Colonic mucosa (tissue), 4 donors: ENCODE results near the gene PMF1. TPM values are rescaled to one million over a fixed set of nuclear protein-coding genes. Genes with fewer than 3 reads are reported as not detected.
A peak's percentile ranks its signal among the peaks of the same experiment; 100 is the strongest.

Experiments used
- DNase-seq: peaks from one replicate; pipeline ENCODE4 v3.0.0-alpha.2; 2020
- H3K27ac ChIP-seq: fragments of 200-600 bp; one replicate; pipeline ENCODE4 v1.8.0; 2021
- H3K27me3 ChIP-seq: fragments of 200-600 bp; one replicate; pipeline ENCODE4 v1.8.0; 2021
- H3K36me3 ChIP-seq: fragments of 200-600 bp; one replicate; pipeline ENCODE4 v1.8.0; 2021
- H3K4me1 ChIP-seq: fragments of 200-600 bp; one replicate; pipeline ENCODE4 v1.8.0; 2021; ENCODE audit warnings: mild to moderate bottlenecking
- H3K4me3 ChIP-seq: fragments of 200-600 bp; one replicate; pipeline ENCODE4 v1.8.0; 2021
- H3K9ac ChIP-seq, 2 donors: one replicate each; pipeline ENCODE4 v1.7.0; 2013; ENCODE audit warnings: control low read depth in 2 of 2, low read depth in 2 of 2, low read length in 2 of 2
- H3K9me3 ChIP-seq: fragments of 200-600 bp; one replicate; pipeline ENCODE4 v1.8.0; 2021
- intact Hi-C: fragments of 100-400 bp; cut with DNase I; formaldehyde crosslinking; loops from one replicate; pipeline ENCODE4 v1.14.1; 2022
- total RNA-seq, 2 donors: library from RNA; stranded (reverse); fragmentation: NEBNext Ultra II Directional in 1 of 2; extraction: Animal tissue kit (Norgen Biotek cat#: 25700) in 1 of 2; gene quantifications; one replicate each; pipeline ENCODE4 v1.2.1, GENCODE V29; 2021
- TF ChIP-seq, protein P1 (sequence below): fragments of 200-600 bp; IDR thresholded peaks from one replicate; pipeline ENCODE4 v1.8.0; 2022; ENCODE audit warnings: antibody characterized with exemption, mild to moderate bottlenecking
- donor health status: healthy.
- donor health status: DM: no; HTN: no; CAD: no.
- donor health status: DM: no; HTN: no; CAD: no.

PMF1 gene
- total RNA-seq, 2 donors from 2014 or later, result 44.4 to 49.4 TPM

DNA sequence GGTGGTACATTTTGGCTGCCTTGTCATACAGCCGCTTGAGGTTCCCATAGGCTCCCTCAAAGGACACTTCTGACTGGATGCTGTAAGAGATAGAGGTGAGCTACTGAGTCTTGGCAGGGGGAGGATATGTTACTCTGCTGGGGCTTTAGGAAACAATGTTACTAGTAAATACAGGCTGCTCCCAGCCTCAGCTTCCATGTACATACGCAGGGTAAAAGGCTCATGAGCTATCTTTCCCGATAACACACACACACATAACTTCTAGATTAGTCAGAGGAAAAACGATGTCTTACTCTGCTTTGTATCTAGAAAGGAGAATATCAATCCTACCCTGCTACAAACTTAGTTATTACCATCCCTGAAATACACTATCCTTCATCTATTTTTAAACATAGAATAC, 55.5 kb downstream of the PMF1 start:
- intact Hi-C loops, result no loop called here
- Histone ChIP-seq H3K9ac (no peak overlapping the region), H3K4me3 (no peak overlapping the region), H3K27me3 (no peaks in the 10 kb centered on the region), H3K36me3 (peaks cover 45% of the 10 kb centered on the region), H3K9me3 (no peaks in the 10 kb centered on the region), H3K4me1 (no peaks in the 10 kb centered on the region), H3K27ac (no peak overlapping the region)
- TF ChIP-seq, protein P1, sequence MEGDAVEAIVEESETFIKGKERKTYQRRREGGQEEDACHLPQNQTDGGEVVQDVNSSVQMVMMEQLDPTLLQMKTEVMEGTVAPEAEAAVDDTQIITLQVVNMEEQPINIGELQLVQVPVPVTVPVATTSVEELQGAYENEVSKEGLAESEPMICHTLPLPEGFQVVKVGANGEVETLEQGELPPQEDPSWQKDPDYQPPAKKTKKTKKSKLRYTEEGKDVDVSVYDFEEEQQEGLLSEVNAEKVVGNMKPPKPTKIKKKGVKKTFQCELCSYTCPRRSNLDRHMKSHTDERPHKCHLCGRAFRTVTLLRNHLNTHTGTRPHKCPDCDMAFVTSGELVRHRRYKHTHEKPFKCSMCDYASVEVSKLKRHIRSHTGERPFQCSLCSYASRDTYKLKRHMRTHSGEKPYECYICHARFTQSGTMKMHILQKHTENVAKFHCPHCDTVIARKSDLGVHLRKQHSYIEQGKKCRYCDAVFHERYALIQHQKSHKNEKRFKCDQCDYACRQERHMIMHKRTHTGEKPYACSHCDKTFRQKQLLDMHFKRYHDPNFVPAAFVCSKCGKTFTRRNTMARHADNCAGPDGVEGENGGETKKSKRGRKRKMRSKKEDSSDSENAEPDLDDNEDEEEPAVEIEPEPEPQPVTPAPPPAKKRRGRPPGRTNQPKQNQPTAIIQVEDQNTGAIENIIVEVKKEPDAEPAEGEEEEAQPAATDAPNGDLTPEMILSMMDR, result no peak
- DNase-seq, result no peak

DNA sequence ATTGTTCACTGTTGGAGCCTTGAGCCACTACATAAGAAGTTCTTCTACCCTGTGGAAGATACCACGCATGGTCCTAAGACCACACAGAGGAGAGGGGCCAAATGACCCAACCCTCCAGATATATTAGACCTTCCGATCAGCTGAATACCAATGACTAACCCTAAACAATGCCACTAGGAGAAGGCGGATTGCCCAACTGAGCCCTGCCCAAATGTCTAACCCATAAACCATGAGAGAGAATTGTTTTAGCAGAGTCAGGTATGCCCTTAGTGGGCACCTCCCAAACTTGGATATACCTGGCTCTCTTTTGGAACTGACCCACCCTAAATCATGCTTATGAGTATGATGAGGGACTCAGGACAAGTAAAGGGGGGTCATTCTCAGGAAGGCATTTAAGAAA, 57.5 kb downstream of the PMF1 start:
- no peak for DNase-seq
- TF ChIP-seq, protein P1, result no peak

DNA sequence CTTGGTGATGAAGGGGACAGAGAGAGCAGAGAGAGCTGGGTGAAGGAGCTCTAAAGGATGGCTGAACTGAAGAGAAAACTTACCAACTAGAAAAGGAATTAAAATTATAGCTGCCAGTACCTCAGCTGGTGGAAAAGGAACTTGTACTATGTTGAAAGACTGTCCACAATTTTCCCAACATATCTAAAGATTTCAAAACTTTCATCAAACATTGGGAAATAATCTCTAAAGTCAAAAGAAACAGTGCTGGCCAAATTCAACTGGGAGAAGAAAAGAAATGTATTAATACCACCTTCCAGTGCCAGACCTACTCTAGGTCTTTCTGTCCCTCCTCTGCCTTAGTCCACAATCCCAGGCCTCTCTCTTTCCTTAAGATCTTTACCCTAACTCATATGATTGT, 63.7 kb downstream of the PMF1 start:
- H3K27me3 ChIP-seq, result no peaks in the 10 kb centered on the region
- TF ChIP-seq, protein P1, result no peak
- no peak overlapping the region for H3K27ac ChIP-seq
- H3K4me1 ChIP-seq, result peaks cover 12% of the 10 kb centered on the region
- intact Hi-C loops, result no loop called here
- H3K36me3 ChIP-seq, result peaks cover 31% of the 10 kb centered on the region
- no peaks in the 10 kb centered on the region for H3K9me3 ChIP-seq
- no peak for DNase-seq
- H3K9ac ChIP-seq, result no peak overlapping the region
- H3K4me3 ChIP-seq, result no peak overlapping the region

More for the DNA sequence above, 57.5 kb downstream of the PMF1 start:
- no peaks in the 10 kb centered on the region for H3K27me3 ChIP-seq
- H3K27ac ChIP-seq, result no peak overlapping the region
- no peak overlapping the region for H3K9ac ChIP-seq
- no peak overlapping the region for H3K4me3 ChIP-seq
- no peaks in the 10 kb centered on the region for H3K4me1 ChIP-seq
- intact Hi-C loops, result no loop called here
- no peaks in the 10 kb centered on the region for H3K9me3 ChIP-seq
- H3K36me3 ChIP-seq, result peaks cover 49% of the 10 kb centered on the region

DNA sequence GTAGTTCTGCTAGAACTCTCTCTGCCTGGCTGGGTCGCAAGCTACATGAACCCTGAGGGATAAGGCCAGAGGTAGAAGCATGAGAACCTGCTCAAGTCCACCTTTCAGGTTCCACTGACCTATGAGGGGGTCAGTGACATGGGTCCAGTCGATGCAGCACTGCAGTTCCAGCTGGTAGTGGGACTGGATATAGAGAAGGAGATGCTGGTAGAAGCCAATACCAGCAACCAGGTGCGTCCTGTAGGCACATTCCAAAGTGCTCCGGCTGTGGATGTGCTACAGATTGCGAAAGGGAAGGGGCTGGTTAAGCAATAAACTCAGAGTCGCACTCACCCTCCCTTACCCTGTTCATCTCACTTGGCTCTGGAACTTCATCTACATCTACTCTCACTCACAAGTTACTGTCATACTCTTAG, 64.2 kb downstream of the PMF1 start:
- Histone ChIP-seq H3K36me3 (peaks cover 31% of the 10 kb centered on the region), H3K27ac (no peak overlapping the region), H3K27me3 (no peaks in the 10 kb centered on the region), H3K9me3 (no peaks in the 10 kb centered on the region), H3K9ac (no peak overlapping the region), H3K4me3 (no peak overlapping the region), H3K4me1 (peaks cover 14% of the 10 kb centered on the region)
- no peak for DNase-seq
- intact Hi-C loops, result no loop called here
- TF ChIP-seq, protein P1, result no peak

DNA sequence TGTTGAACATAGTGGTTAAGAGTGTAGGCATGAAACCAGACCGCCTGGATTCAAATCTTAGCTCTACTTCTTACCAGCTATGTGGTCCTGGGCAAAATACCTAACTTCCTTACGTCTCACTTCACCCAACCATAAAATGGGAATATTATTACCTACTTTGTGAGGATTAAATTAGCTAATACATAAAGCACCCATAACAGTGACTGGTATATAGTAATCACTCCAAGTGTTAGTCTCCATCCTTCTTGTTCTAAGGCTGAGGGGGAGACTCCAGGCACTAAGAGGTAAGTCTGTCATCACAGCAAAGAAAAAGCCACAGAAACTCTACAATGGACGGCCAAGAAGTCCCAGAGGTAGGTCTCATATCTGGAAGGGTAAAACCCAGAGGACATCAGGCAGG, 67.0 kb downstream of the PMF1 start:
- TF ChIP-seq, protein P1, result no peak
- Histone ChIP-seq H3K27ac (no peak overlapping the region), H3K9me3 (no peaks in the 10 kb centered on the region), H3K4me3 (no peak overlapping the region), H3K9ac (no peak overlapping the region), H3K4me1 (peaks cover 14% of the 10 kb centered on the region), H3K27me3 (no peaks in the 10 kb centered on the region), H3K36me3 (peaks cover 17% of the 10 kb centered on the region)
- no peak for DNase-seq
- intact Hi-C loops, result no loop called here

DNA sequence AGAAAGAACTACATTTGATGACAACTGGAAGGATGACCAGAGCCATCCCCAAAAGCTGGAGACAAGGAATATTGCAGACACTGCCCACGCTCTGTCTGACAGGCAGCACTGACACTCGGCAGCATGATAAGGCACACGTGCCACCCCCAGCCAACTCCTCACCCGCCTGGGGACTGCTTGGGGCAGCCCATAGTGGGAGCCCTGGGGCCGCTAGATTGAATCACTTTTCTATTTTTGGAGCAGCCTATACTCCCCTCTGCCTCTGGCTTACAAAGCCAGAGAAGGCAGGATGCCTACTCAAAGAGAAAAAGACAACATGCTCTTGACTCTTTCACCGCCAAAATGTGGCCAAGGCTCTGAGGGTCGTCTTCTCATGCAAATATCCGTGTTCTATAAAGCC, 68.5 kb downstream of the PMF1 start:
- H3K9me3 ChIP-seq, result no peaks in the 10 kb centered on the region
- H3K27me3 ChIP-seq, result no peaks in the 10 kb centered on the region
- peaks cover 12% of the 10 kb centered on the region for H3K36me3 ChIP-seq
- TF ChIP-seq, protein P1, result no peak
- H3K4me3 ChIP-seq, result peak overlapping the region; percentile 86
- H3K9ac ChIP-seq, result peak overlapping the region; percentile 77 to 92
- peaks cover 14% of the 10 kb centered on the region for H3K4me1 ChIP-seq
- intact Hi-C loops, result no loop called here
- no peak for DNase-seq
- no peak overlapping the region for H3K27ac ChIP-seq
